H9 (cell line): Measurements from ENCODE around the gene ARHGEF12. TPM values are rescaled to one million over a fixed set of nuclear protein-coding genes. Genes with fewer than 3 reads are reported as not detected.

Experiments used
- DNase-seq: peaks from one replicate; pipeline ENCODE4 v3.0.0-alpha.2; 2017
- H2AFZ ChIP-seq: one replicate; pipeline ENCODE4 v1.6.1; 2013; ENCODE audit warnings: mild to moderate bottlenecking, low read length, control low read depth, moderate library complexity
- H2AK5ac ChIP-seq: 2 replicates; pipeline ENCODE4 v1.6.1; 2013; ENCODE audit warnings: low read length, control low read depth, mixed read lengths; ENCODE audit not compliant: insufficient read length
- H2BK120ac ChIP-seq: one replicate; pipeline ENCODE4 v1.6.1; 2013; ENCODE audit warnings: low read depth, mild to moderate bottlenecking, low read length, control low read depth, inconsistent platforms; ENCODE audit not compliant: poor library complexity, severe bottlenecking
- H2BK12ac ChIP-seq: 2 replicates; pipeline ENCODE4 v1.6.1; 2013; ENCODE audit warnings: low read length, control low read depth, mixed read lengths, low read depth; ENCODE audit not compliant: insufficient read length
- H2BK15ac ChIP-seq: 2 replicates; pipeline ENCODE4 v1.6.1; 2013; ENCODE audit warnings: low read depth, low read length, control low read depth
- H2BK20ac ChIP-seq: one replicate; pipeline ENCODE4 v1.6.1; 2013; ENCODE audit warnings: low read depth, mild to moderate bottlenecking, low read length, control low read depth, inconsistent platforms; ENCODE audit not compliant: poor library complexity, severe bottlenecking
- H2BK5ac ChIP-seq: 2 replicates; pipeline ENCODE4 v1.6.1; 2013; ENCODE audit warnings: low read length, control low read depth, mixed read lengths; ENCODE audit not compliant: insufficient read length
- H3K14ac ChIP-seq: 2 replicates; pipeline ENCODE4 v1.6.1; 2013; ENCODE audit warnings: low read length, control low read depth; ENCODE audit not compliant: insufficient read depth
- H3K18ac ChIP-seq: 2 replicates; pipeline ENCODE4 v1.6.1; 2013; ENCODE audit warnings: low read depth, mild to moderate bottlenecking, mixed read lengths, low read length, control low read depth; ENCODE audit not compliant: insufficient read length
- H3K23ac ChIP-seq: 2 replicates; pipeline ENCODE4 v1.6.1; 2013; ENCODE audit warnings: low read length, control low read depth, mixed read lengths, low read depth; ENCODE audit not compliant: insufficient read length
- H3K23me2 ChIP-seq: 2 replicates; pipeline ENCODE4 v1.6.1; 2013; ENCODE audit warnings: low read depth, mild to moderate bottlenecking, mixed read lengths, low read length, control low read depth; ENCODE audit not compliant: insufficient read length, poor library complexity, severe bottlenecking
- H3K27ac ChIP-seq: 2 replicates; pipeline ENCODE4 v1.5.1; 2013; ENCODE audit warnings: low read length, control low read depth, mixed read lengths, low read depth; ENCODE audit not compliant: insufficient read length
- H3K27me3 ChIP-seq: 2 replicates; pipeline ENCODE4 v1.6.1; 2013; ENCODE audit warnings: low read length, control low read depth, inconsistent platforms; ENCODE audit not compliant: insufficient read depth
- H3K4ac ChIP-seq: 2 replicates; pipeline ENCODE4 v1.6.1; 2013; ENCODE audit warnings: low read depth, mild to moderate bottlenecking, control low read depth, inconsistent platforms, low read length, moderate library complexity
- H3K4me1 ChIP-seq: 2 replicates; pipeline ENCODE4 v1.6.1; 2013; ENCODE audit warnings: low read length, control low read depth, inconsistent platforms; ENCODE audit not compliant: insufficient read depth
- H3K4me2 ChIP-seq: 2 replicates; pipeline ENCODE4 v1.6.1; 2013; ENCODE audit warnings: low read length, control low read depth, mixed read lengths; ENCODE audit not compliant: insufficient read length, insufficient read depth
- H3K56ac ChIP-seq: 2 replicates; pipeline ENCODE4 v1.6.1; 2013; ENCODE audit warnings: low read depth, mild to moderate bottlenecking, mixed read lengths, low read length, control low read depth; ENCODE audit not compliant: insufficient read length
- H3K79me1 ChIP-seq: 2 replicates; pipeline ENCODE4 v1.6.1; 2013; ENCODE audit warnings: low read depth, mild to moderate bottlenecking, moderate library complexity, low read length, control low read depth, inconsistent platforms; ENCODE audit not compliant: insufficient read depth, poor library complexity, severe bottlenecking
- H3K79me2 ChIP-seq: 2 replicates; pipeline ENCODE4 v1.6.1; 2013; ENCODE audit warnings: low read length, control low read depth, inconsistent platforms; ENCODE audit not compliant: insufficient read depth
- H3K9ac ChIP-seq: 2 replicates; pipeline ENCODE4 v1.6.1; 2013; ENCODE audit warnings: low read length, control low read depth, mixed read lengths; ENCODE audit not compliant: insufficient read length; ENCODE audit errors: extremely low read depth
- H3K9me3 ChIP-seq: one replicate; pipeline ENCODE4 v1.6.1; 2013; ENCODE audit warnings: low read depth, low read length, inconsistent platforms; ENCODE audit not compliant: control insufficient read depth
- H3T11ph ChIP-seq: one replicate; pipeline ENCODE4 v1.6.1; 2013; ENCODE audit warnings: mild to moderate bottlenecking, low read length, control low read depth, inconsistent platforms
- H4K20me1 ChIP-seq: one replicate; pipeline ENCODE4 v1.6.1; 2013; ENCODE audit not compliant: control insufficient read depth, insufficient read length, insufficient read depth
- H4K5ac ChIP-seq: 2 replicates; pipeline ENCODE4 v1.6.1; 2013; ENCODE audit warnings: low read depth, mild to moderate bottlenecking, mixed read lengths, low read length, control low read depth; ENCODE audit not compliant: insufficient read length
- H4K8ac ChIP-seq: replicated peaks from 2 replicates; pipeline ENCODE4 v1.6.1; 2013; ENCODE audit warnings: low read length, control low read depth, mixed read lengths, low read depth; ENCODE audit not compliant: insufficient read length
- H4K91ac ChIP-seq: 2 replicates; pipeline ENCODE4 v1.6.1; 2013; ENCODE audit warnings: low read depth, mild to moderate bottlenecking, moderate library complexity, mixed read lengths, low read length, control low read depth; ENCODE audit not compliant: insufficient read length
- H3K27ac Mint-ChIP-seq, 3 experiments: 2 replicates in 2 of 3; 3 replicates in 1 of 3; pipeline ENCODE4 v1.8.0; 2020 to 2021; ENCODE audit warnings: mixed read lengths in 3 of 3, mild to moderate bottlenecking in 1 of 3, moderate library complexity in 1 of 3
- H3K27me3 Mint-ChIP-seq: 2 replicates; pipeline ENCODE4 v1.8.0; 2021; ENCODE audit warnings: low read depth, mild to moderate bottlenecking, moderate library complexity, mixed read lengths
- H3K36me3 Mint-ChIP-seq, 3 experiments: 2 replicates in 2 of 3; 3 replicates in 1 of 3; pipeline ENCODE4 v1.8.0; 2020 to 2021; ENCODE audit warnings: low read depth in 3 of 3, mixed read lengths in 3 of 3; ENCODE audit not compliant: insufficient read depth in 1 of 3
- H3K4me1 Mint-ChIP-seq, 2 experiments: 2 replicates each; pipeline ENCODE4 v1.8.0; 2020; ENCODE audit warnings: mixed read lengths in 2 of 2
- H3K4me3 Mint-ChIP-seq, 2 experiments: 2 replicates in 1 of 2; 3 replicates in 1 of 2; pipeline ENCODE4 v1.8.0; 2020 to 2021; ENCODE audit warnings: mild to moderate bottlenecking in 2 of 2, mixed read lengths in 2 of 2, moderate library complexity in 1 of 2
- H3K9me3 Mint-ChIP-seq, 2 experiments: 2 replicates in 1 of 2; 3 replicates in 1 of 2; pipeline ENCODE4 v1.8.0; 2020; ENCODE audit warnings: mild to moderate bottlenecking in 2 of 2, mixed read lengths in 2 of 2, moderate library complexity in 1 of 2
- WGBS: extraction: QIAGEN DNeasy Blood & Tissue Kit; methylation state at CpG from one replicate; pipeline ENCODE4 v1.1.7; 2013; ENCODE audit warnings: missing lambda C conversion rate, low lambda C conversion rate, mixed read lengths; ENCODE audit not compliant: insufficient read length; ENCODE audit errors: extremely low coverage; 5-methylcytosine and 5-hydroxymethylcytosine counted together
- total RNA-seq: library from RNA; stranded (reverse); gene quantifications from 2 replicates; pipeline ENCODE4 v1.2.1, GENCODE V29; 2021
- TF ChIP-seq, protein P1 (sequence below): fragments of 200-600 bp; sonication (generic); conservative IDR thresholded peaks from 3 replicates; pipeline ENCODE4 v1.8.0; 2021; ENCODE audit warnings: antibody characterized with exemption, mild to moderate bottlenecking

Gene ARHGEF12
- total RNA-seq, 1 experiment from 2014 or later = 27.0 TPM

DNA sequence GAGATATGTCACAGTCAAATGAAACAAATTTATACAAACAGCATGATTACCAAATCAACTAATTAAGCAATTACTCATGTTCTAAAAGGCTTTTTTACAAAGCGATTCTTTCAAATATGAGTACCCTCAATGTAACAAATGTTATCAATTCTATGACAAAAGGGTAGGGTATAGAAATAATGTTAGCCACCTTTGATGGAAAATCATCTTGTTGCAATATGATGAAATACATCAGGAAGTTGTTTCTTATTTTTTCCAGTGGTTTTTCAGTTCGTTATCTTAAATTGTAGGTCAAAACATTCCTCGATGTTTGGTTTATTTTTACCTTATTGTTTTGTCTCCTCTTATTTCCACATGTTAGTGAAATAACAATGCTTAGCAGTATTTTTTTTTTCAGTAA is 6.5 kb downstream of the ARHGEF12 start:
- Histone ChIP-seq H2BK120ac (no peak overlapping the region), H2BK15ac (no peak overlapping the region), H3K27ac (no peak overlapping the region), H2BK5ac (no peak overlapping the region), H4K20me1 (no peaks in the 10 kb centered on the region), H4K8ac (no peak overlapping the region), H3K23ac (no peak overlapping the region), H4K91ac (no peak overlapping the region), H3K9ac (no peak overlapping the region), H3K4me1 (peaks cover 6% of the 10 kb centered on the region; the same call in 1 of the 2 replicates), H2AFZ (no peak overlapping the region), H2BK12ac (no peak overlapping the region), H3K9me3 (no peaks in the 10 kb centered on the region), H4K5ac (no peak overlapping the region), H3K4ac (no peak overlapping the region), H3K14ac (no peak overlapping the region), H3K4me2 (no peak overlapping the region), H3K56ac (no peak overlapping the region), H3T11ph (no peak overlapping the region), H3K18ac (no peak overlapping the region), H3K79me2 (peaks cover 13% of the 10 kb centered on the region), H3K79me1 (peaks cover 7% of the 10 kb centered on the region), H3K23me2 (peaks cover under 1% of the 10 kb centered on the region), H3K27me3 (no peaks in the 10 kb centered on the region), H2BK20ac (no peak overlapping the region), H2AK5ac (no peak overlapping the region)
- TF ChIP-seq, protein P1, sequence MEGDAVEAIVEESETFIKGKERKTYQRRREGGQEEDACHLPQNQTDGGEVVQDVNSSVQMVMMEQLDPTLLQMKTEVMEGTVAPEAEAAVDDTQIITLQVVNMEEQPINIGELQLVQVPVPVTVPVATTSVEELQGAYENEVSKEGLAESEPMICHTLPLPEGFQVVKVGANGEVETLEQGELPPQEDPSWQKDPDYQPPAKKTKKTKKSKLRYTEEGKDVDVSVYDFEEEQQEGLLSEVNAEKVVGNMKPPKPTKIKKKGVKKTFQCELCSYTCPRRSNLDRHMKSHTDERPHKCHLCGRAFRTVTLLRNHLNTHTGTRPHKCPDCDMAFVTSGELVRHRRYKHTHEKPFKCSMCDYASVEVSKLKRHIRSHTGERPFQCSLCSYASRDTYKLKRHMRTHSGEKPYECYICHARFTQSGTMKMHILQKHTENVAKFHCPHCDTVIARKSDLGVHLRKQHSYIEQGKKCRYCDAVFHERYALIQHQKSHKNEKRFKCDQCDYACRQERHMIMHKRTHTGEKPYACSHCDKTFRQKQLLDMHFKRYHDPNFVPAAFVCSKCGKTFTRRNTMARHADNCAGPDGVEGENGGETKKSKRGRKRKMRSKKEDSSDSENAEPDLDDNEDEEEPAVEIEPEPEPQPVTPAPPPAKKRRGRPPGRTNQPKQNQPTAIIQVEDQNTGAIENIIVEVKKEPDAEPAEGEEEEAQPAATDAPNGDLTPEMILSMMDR = no peak
- Mint-ChIP-seq H3K4me1 (peaks cover 36 to 37% of the 10 kb centered on the region in 2 experiments), H3K9me3 (no peaks in the 10 kb centered on the region), H3K27ac (no peak overlapping the region), H3K36me3 (no peaks in the 10 kb centered on the region), H3K4me3 (no peak overlapping the region), H3K27me3 (no peaks in the 10 kb centered on the region)
- no peak for DNase-seq
- WGBS = no CpG with 5 or more reads among the region's 3 CpGs
